Activated T-cell treated with anti-CD3 and anti-CD28 coated beads, Interleukin-2, amount 50 U/mL, for 4 hours (primary cell): Measurements from ENCODE around the gene PRDM8. TPM values are rescaled to one million over a fixed set of nuclear protein-coding genes. Genes with fewer than 3 reads are reported as not detected.

Source experiments
- ATAC-seq, 2 donors: fragments of 200-7000 bp; cut with Tn5 transposase; one replicate each; pipeline ENCODE4 v1.10.0; 2021
- DNase-seq: peaks from one replicate; pipeline ENCODE4 v3.0.0-alpha.2; 2020
- H3K27me3 Mint-ChIP-seq: one replicate; pipeline ENCODE4 v1.8.0; 2021; ENCODE audit warnings: low read depth, mixed read lengths
- H3K36me3 Mint-ChIP-seq: one replicate; pipeline ENCODE4 v1.8.0; 2022; ENCODE audit warnings: mixed read lengths; ENCODE audit not compliant: insufficient read depth
- H3K4me1 Mint-ChIP-seq: one replicate; pipeline ENCODE4 v1.8.0; 2021; ENCODE audit warnings: low read depth, mixed read lengths
- H3K4me3 Mint-ChIP-seq: one replicate; pipeline ENCODE4 v1.8.0; 2021; ENCODE audit warnings: mild to moderate bottlenecking, moderate library complexity, mixed read lengths
- H3K9me3 Mint-ChIP-seq: one replicate; pipeline ENCODE4 v1.8.0; 2021; ENCODE audit warnings: mixed read lengths
- total RNA-seq, 3 donors: library from RNA; stranded (reverse); gene quantifications; one replicate each; pipeline ENCODE4 v1.2.1, GENCODE V29; 2021

Gene PRDM8
- total RNA-seq, 3 donors from 2014 or later, result 2.9 to 5.1 (median 3.7) TPM

GRCh38 chr4:80188801-80189458, 8.4 kb upstream of the PRDM8 start:
- H3K36me3 Mint-ChIP-seq, result peaks cover 6% of the 10 kb centered on the region
- H3K9me3 Mint-ChIP-seq, result no peaks in the 10 kb centered on the region
- DNase-seq, result no peak
- no peak overlapping the region for H3K4me3 Mint-ChIP-seq
- no peak for ATAC-seq
- H3K4me1 Mint-ChIP-seq, result peaks cover 24% of the 10 kb centered on the region
- no peaks in the 10 kb centered on the region for H3K27me3 Mint-ChIP-seq

- no peak for DNase-seq
- ATAC-seq, result no peak
- no peaks in the 10 kb centered on the region for H3K27me3 Mint-ChIP-seq
- H3K4me1 Mint-ChIP-seq, result peaks cover 23% of the 10 kb centered on the region
- peaks cover 6% of the 10 kb centered on the region for H3K36me3 Mint-ChIP-seq
- H3K4me3 Mint-ChIP-seq, result no peak overlapping the region
- H3K9me3 Mint-ChIP-seq, result no peaks in the 10 kb centered on the region
Observed at GRCh38 chr4:80189581-80189955, 7.7 kb upstream of the PRDM8 start.

- no peaks in the 10 kb centered on the region for H3K9me3 Mint-ChIP-seq
- DNase-seq, result no peak
- H3K27me3 Mint-ChIP-seq, result peaks cover under 1% of the 10 kb centered on the region
- no peak for ATAC-seq
- H3K36me3 Mint-ChIP-seq, result peaks cover 6% of the 10 kb centered on the region
- no peak overlapping the region for H3K4me3 Mint-ChIP-seq
- peaks cover 20% of the 10 kb centered on the region for H3K4me1 Mint-ChIP-seq
Observed at GRCh38 chr4:80189956-80190677, 7.2 kb upstream of the PRDM8 start.

DNA sequence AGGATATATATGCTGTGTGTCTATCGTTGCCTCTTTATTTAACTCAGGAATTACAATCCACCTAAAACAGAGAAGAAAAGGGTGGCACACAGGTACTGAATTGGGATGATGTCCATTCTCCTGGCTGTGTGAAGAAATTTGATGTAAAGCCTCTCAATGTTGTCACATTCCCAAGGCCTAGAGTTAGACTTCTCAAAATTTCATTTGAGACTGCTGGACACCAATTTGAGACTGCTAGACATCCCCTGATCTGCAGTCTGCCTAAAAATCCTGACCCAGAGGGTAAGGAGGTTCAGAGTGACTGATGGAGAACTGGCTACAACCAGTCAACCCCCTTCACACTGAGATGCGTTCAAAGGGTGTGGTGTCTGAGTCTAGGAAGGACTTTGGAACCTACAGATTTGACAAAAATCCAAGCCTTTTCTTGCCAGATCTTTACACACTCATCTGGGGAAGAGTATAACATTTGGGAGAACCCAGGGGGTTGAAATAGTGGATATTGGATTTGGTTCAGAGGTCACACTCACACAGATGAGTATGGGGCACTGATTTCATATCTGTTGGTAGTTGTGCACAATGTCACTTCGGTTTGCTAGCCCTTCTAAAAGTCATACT, 4.9 kb upstream of the PRDM8 start:
- Mint-ChIP-seq H3K9me3 (no peaks in the 10 kb centered on the region), H3K4me3 (no peak overlapping the region), H3K4me1 (peaks cover 10% of the 10 kb centered on the region), H3K27me3 (peaks cover 17% of the 10 kb centered on the region), H3K36me3 (peaks cover 12% of the 10 kb centered on the region)
- ATAC-seq (no peak), DNase-seq (no peak)

GRCh38 chr4:80192937-80193336, 4.4 kb upstream of the PRDM8 start:
- no peak for ATAC-seq
- DNase-seq, result no peak
- H3K36me3 Mint-ChIP-seq, result peaks cover 15% of the 10 kb centered on the region
- peaks cover 15% of the 10 kb centered on the region for H3K4me1 Mint-ChIP-seq
- peaks cover 21% of the 10 kb centered on the region for H3K27me3 Mint-ChIP-seq
- no peak overlapping the region for H3K4me3 Mint-ChIP-seq
- no peaks in the 10 kb centered on the region for H3K9me3 Mint-ChIP-seq

DNA sequence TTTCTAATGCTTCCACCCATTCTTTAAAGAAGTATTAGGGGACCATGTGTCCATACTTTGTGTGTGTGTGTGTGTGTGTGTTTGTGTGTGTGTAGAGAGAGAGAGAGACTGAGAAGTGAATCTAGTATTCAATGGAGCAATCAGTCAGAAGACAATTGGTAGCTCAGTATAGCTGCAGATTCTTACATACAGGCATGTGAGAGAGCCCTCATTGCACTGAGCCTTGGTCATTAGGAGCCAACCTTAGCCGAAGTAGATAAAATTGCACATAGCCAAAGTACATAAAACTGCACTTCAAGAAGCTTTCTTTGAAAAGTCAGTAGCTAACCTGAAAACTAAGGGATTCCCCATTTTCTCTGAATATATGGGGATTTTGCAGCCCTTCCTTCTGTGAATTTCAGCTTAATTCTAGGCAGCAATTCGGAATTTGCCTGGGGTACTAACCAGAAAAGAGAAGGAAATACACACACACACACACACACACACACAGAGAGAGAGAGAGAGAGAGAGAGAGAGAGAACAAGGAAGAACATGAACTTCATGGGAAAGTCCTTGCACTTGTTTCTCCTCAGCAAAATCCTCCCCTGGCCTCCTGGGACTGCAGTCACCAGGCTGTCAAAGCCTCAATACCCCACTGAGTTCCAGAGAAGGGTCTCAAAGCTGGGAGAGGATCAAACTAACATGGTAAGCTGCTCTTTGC, 1.7 kb upstream of the PRDM8 start:
- peaks cover 26% of the 10 kb centered on the region for H3K27me3 Mint-ChIP-seq
- no peak for ATAC-seq

GRCh38 chr4:80196259-80196921, 913 bp upstream of the PRDM8 start:
- Mint-ChIP-seq H3K9me3 (no peaks in the 10 kb centered on the region), H3K4me1 (peaks cover 23% of the 10 kb centered on the region), H3K27me3 (peaks cover 26% of the 10 kb centered on the region), H3K36me3 (peaks cover 13% of the 10 kb centered on the region), H3K4me3 (peak overlapping the region; percentile 26)
- DNase-seq (no peak), ATAC-seq (no peak)

More for the DNA sequence above, 1.7 kb upstream of the PRDM8 start:
- Mint-ChIP-seq H3K4me3 (no peak overlapping the region), H3K9me3 (no peaks in the 10 kb centered on the region), H3K36me3 (peaks cover 13% of the 10 kb centered on the region), H3K4me1 (peaks cover 18% of the 10 kb centered on the region)
- no peak for DNase-seq

- Mint-ChIP-seq H3K27me3 (peaks cover 26% of the 10 kb centered on the region), H3K9me3 (no peaks in the 10 kb centered on the region), H3K4me1 (peaks cover 27% of the 10 kb centered on the region), H3K4me3 (peak overlapping the region; percentile 81), H3K36me3 (peaks cover 11% of the 10 kb centered on the region)
- DNase-seq (no peak), ATAC-seq (peak in 1 of 2 donors; percentile 9)
Observed at GRCh38 chr4:80197601-80198440, 518 bp downstream of the PRDM8 start.

DNA sequence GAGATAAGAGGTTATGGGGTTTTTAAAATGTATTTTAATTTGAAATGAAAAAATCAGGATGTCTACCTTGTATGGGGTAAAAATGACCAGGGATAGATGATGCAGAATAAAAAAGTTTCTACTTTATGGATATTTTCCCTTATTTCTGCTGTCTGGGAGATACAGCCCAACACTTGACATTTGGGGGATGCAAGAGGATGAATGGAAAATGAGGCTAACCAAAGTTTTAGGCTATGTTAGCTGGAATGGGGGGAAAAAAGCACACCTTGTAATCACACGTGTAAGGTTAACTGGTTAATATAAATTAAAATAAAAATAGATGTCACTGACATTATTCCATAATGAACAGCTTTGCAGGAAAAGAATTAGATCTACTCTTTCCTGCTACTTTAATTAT, 1.1 kb downstream of the PRDM8 start:
- H3K4me1 Mint-ChIP-seq, result peaks cover 28% of the 10 kb centered on the region
- no peak for ATAC-seq
- H3K27me3 Mint-ChIP-seq, result peaks cover 26% of the 10 kb centered on the region
- H3K4me3 Mint-ChIP-seq, result peak overlapping the region; percentile 81
- H3K36me3 Mint-ChIP-seq, result peaks cover 10% of the 10 kb centered on the region
- H3K9me3 Mint-ChIP-seq, result no peaks in the 10 kb centered on the region
- DNase-seq, result no peak

- Mint-ChIP-seq H3K4me3 (no peak overlapping the region), H3K4me1 (peaks cover 30% of the 10 kb centered on the region), H3K9me3 (no peaks in the 10 kb centered on the region), H3K36me3 (peaks cover 10% of the 10 kb centered on the region), H3K27me3 (peaks cover 26% of the 10 kb centered on the region)
- DNase-seq (no peak), ATAC-seq (no peak)
Observed at GRCh38 chr4:80199004-80199560, 1.8 kb downstream of the PRDM8 start.

DNA sequence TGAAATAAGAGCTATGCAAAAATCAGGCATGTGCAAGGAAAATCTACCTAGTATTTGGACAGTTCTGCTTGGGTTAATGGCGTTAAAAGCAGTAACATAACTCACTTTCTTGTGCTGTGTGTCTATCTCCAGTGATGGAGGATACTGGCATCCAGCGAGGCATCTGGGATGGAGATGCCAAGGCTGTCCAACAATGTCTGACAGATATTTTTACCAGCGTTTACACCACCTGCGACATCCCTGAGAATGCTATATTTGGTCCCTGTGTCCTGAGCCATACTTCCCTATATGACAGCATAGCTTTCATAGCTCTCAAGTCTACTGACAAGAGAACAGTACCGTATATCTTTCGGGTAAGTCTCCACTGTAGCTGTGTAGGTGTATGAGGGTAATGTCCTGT, 2.6 kb downstream of the PRDM8 start:
- DNase-seq (no peak), ATAC-seq (no peak)
- Mint-ChIP-seq H3K27me3 (peaks cover 26% of the 10 kb centered on the region), H3K4me3 (no peak overlapping the region), H3K36me3 (peaks cover 10% of the 10 kb centered on the region), H3K4me1 (peaks cover 30% of the 10 kb centered on the region), H3K9me3 (no peaks in the 10 kb centered on the region)

DNA sequence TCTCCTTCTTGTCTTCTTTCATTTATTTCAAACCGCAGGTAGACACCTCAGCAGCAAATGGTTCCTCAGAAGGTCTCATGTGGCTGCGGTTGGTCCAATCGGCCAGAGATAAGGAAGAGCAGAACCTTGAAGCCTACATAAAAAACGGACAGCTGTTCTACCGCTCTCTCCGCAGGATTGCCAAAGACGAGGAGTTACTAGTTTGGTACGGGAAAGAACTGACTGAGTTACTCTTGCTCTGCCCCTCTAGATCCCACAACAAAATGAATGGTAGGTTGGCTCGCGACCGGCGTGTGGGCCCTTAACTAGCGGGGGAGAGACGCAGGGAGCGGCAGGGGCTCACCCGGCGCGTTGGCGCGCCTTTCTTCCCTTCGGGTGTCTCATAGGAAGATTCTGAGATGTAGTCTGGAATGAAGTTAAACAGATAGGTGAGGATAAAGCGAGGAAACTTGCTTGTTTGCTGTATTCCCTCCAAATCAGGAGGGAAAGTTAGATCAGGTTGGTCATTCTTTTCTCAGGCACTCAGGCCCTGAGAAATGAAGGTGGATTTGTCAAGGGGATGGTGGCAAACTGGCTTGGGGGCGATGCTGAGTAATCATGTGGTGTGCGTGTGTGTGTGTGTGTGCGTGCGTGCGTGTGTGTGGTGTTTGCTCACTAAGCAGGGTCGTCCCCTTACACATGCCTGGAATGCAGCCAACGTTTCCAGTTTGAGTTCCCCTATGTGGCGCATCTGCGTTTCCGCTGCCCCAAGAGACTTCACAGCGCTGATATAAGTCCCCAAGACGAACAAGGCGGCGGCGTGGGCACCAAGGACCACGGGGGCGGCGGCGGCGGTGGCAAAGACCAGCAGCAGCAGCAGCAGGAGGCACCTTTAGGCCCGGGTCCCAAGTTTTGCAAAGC, 4.2 kb downstream of the PRDM8 start:
- Mint-ChIP-seq H3K9me3 (no peaks in the 10 kb centered on the region), H3K4me1 (peaks cover 22% of the 10 kb centered on the region), H3K4me3 (peak overlapping the region; percentile 76), H3K36me3 (peaks cover 5% of the 10 kb centered on the region), H3K27me3 (peaks cover 15% of the 10 kb centered on the region)
- ATAC-seq (peak; percentile 39), DNase-seq (peak; percentile 75)
